ENCODE measurements around the gene SYS1. TPM values are rescaled to one million over a fixed set of nuclear protein-coding genes. Genes with fewer than 3 reads are reported as not detected.

The SYS1 gene
- total RNA-seq, 1 experiment from 2014 or later, result 29.1 TPM

GRCh38 chr20:45366192-45366591 is 3.2 kb downstream of the SYS1 start:
- Histone ChIP-seq H3K27me3 (ENCODE audit: control insufficient read depth, insufficient read depth, low read length) (no peaks in the 10 kb centered on the region), H3K27ac (ENCODE audit: low read length) (no peak overlapping the region), H3K9me3 (ENCODE audit: control insufficient read depth, insufficient read depth, low read depth, low read length) (no peaks in the 10 kb centered on the region), H3K4me3 (ENCODE audit: low read depth in 2 of 2, low read length in 2 of 2) (no peak overlapping the region), H3K4me1 (ENCODE audit: control insufficient read depth, insufficient read depth, low read length) (peaks cover 6% of the 10 kb centered on the region; the same call in 1 of the 2 replicates), H3K36me3 (ENCODE audit: control insufficient read depth, insufficient read depth, low read length) (no peaks in the 10 kb centered on the region; the same call in 1 of the 2 replicates)
- DNase-seq (ENCODE audit: low read depth, low spot score) (no peak), ATAC-seq (no peak)
- TF ChIP-seq, protein P1, sequence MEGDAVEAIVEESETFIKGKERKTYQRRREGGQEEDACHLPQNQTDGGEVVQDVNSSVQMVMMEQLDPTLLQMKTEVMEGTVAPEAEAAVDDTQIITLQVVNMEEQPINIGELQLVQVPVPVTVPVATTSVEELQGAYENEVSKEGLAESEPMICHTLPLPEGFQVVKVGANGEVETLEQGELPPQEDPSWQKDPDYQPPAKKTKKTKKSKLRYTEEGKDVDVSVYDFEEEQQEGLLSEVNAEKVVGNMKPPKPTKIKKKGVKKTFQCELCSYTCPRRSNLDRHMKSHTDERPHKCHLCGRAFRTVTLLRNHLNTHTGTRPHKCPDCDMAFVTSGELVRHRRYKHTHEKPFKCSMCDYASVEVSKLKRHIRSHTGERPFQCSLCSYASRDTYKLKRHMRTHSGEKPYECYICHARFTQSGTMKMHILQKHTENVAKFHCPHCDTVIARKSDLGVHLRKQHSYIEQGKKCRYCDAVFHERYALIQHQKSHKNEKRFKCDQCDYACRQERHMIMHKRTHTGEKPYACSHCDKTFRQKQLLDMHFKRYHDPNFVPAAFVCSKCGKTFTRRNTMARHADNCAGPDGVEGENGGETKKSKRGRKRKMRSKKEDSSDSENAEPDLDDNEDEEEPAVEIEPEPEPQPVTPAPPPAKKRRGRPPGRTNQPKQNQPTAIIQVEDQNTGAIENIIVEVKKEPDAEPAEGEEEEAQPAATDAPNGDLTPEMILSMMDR (IDR thresholded peaks at IDR 0.05), result no peak
- TF ChIP-seq SIN3A (IDR thresholded peaks at IDR 0.05; ENCODE audit: borderline replicate concordance, insufficient read depth, low read depth, low read length) (no peak), TCF7L2 (IDR thresholded peaks at IDR 0.05; ENCODE audit: low read depth, low read length) (no peak), POLR2AphosphoS5 (IDR thresholded peaks at IDR 0.05; ENCODE audit: low read depth, low read length) (no peak)
- no TSS peak for BruUV-seq (replicated peaks)
- in situ Hi-C loops (cut with HindIII; ENCODE audit: low pct_unique_long_range_greater_than_20kb, low sequenced_read_pairs) (no loop called here), intact Hi-C loops (cut with micrococcal nuclease; ENCODE audit: unreplicated experiment) (no loop called here)
- ChIA-PET CTCF (interaction anchor here (0.6 to 0.7 kb wide), 2 partner anchors 68 to 70 kb away, joined by 3 to 4 read pairs; no protein-coding TSS in a partner anchor), POLR2A (interaction anchor here (0.7 kb wide), 1 partner anchor 63 kb away, joined by 3 read pairs; no protein-coding TSS in a partner anchor)

DNA sequence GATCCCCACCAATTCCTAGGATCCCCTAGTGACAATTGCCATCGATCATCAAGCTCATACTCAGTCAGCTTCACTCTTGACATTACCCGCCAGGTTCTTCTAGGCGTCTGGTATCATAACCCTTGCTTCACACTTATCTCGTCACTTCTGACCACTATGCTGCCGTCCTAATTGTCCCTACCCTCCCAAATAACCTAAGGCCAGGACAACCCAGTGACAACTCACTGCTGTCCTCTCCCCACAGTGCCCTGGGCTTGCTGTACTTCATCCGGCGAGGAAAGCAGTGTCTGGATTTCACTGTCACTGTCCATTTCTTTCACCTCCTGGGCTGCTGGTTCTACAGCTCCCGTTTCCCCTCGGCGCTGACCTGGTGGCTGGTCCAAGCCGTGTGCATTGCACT is 3.7 kb downstream of the SYS1 start:
- Histone ChIP-seq H3K9me3 (ENCODE audit: control insufficient read depth, insufficient read depth, low read depth, low read length) (no peaks in the 10 kb centered on the region), H3K36me3 (ENCODE audit: control insufficient read depth, insufficient read depth, low read length) (no peaks in the 10 kb centered on the region; the same call in 1 of the 2 replicates), H3K4me3 (ENCODE audit: low read depth in 2 of 2, low read length in 2 of 2) (no peak overlapping the region), H3K4me1 (ENCODE audit: control insufficient read depth, insufficient read depth, low read length) (peaks cover 5% of the 10 kb centered on the region; the same call in 1 of the 2 replicates), H3K27me3 (ENCODE audit: control insufficient read depth, insufficient read depth, low read length) (no peaks in the 10 kb centered on the region), H3K27ac (ENCODE audit: low read length) (no peak overlapping the region)
- CTCF ChIA-PET, result interaction anchor here (0.6 to 0.7 kb wide), 2 partner anchors 68 to 70 kb away, joined by 3 to 4 read pairs; no protein-coding TSS in a partner anchor
- in situ Hi-C loops (cut with HindIII; ENCODE audit: low pct_unique_long_range_greater_than_20kb, low sequenced_read_pairs), result no loop called here
- no peak for DNase-seq (ENCODE audit: low read depth, low spot score)
- intact Hi-C loops (cut with micrococcal nuclease; ENCODE audit: unreplicated experiment), result no loop called here
- TF ChIP-seq SIN3A (IDR thresholded peaks at IDR 0.05; ENCODE audit: borderline replicate concordance, insufficient read depth, low read depth, low read length) (no peak), TCF7L2 (IDR thresholded peaks at IDR 0.05; ENCODE audit: low read depth, low read length) (no peak), POLR2AphosphoS5 (IDR thresholded peaks at IDR 0.05; ENCODE audit: low read depth, low read length) (no peak)
- TF ChIP-seq, protein P1 (IDR thresholded peaks at IDR 0.05), result no peak
- TF ChIP-seq, protein P2, sequence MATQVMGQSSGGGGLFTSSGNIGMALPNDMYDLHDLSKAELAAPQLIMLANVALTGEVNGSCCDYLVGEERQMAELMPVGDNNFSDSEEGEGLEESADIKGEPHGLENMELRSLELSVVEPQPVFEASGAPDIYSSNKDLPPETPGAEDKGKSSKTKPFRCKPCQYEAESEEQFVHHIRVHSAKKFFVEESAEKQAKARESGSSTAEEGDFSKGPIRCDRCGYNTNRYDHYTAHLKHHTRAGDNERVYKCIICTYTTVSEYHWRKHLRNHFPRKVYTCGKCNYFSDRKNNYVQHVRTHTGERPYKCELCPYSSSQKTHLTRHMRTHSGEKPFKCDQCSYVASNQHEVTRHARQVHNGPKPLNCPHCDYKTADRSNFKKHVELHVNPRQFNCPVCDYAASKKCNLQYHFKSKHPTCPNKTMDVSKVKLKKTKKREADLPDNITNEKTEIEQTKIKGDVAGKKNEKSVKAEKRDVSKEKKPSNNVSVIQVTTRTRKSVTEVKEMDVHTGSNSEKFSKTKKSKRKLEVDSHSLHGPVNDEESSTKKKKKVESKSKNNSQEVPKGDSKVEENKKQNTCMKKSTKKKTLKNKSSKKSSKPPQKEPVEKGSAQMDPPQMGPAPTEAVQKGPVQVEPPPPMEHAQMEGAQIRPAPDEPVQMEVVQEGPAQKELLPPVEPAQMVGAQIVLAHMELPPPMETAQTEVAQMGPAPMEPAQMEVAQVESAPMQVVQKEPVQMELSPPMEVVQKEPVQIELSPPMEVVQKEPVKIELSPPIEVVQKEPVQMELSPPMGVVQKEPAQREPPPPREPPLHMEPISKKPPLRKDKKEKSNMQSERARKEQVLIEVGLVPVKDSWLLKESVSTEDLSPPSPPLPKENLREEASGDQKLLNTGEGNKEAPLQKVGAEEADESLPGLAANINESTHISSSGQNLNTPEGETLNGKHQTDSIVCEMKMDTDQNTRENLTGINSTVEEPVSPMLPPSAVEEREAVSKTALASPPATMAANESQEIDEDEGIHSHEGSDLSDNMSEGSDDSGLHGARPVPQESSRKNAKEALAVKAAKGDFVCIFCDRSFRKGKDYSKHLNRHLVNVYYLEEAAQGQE (IDR thresholded peaks at IDR 0.05; ENCODE audit: insufficient read depth in 1 of 2, low read depth in 2 of 2, low read length in 1 of 2), result no peak
- no TSS peak for BruUV-seq (replicated peaks)
- POLR2A ChIA-PET, result interaction anchor here (0.7 kb wide), 1 partner anchor 62 kb away, joined by 3 read pairs; no protein-coding TSS in a partner anchor
- ATAC-seq, result no peak
